ENCODE data around the gene HECTD1.

- no peak; the same call in none of the 2 replicates for TF ChIP-seq EP300 (IDR thresholded peaks at IDR 0.05; ENCODE audit: borderline replicate concordance)
- TF ChIP-seq TAF1 (IDR thresholded peaks at IDR 0.05; ENCODE audit: low read depth): no peak; the same call in 1 of the 2 replicates
- TF ChIP-seq YY1 (IDR thresholded peaks at IDR 0.05; ENCODE audit: low read depth): peak; percentile 51; the same call in 1 of the 2 replicates
- peak; percentile 93 for TF ChIP-seq MAX (IDR thresholded peaks at IDR 0.05)
- no peak for TF ChIP-seq CREB1 (IDR thresholded peaks at IDR 0.05; ENCODE audit: low read depth)
- peak; percentile 18; the same call in 1 of the 2 replicates for TF ChIP-seq TEAD4 (IDR thresholded peaks at IDR 0.05)
- peak; percentile 75; the same call in 1 of the 2 replicates for TF ChIP-seq ZBTB7A (IDR thresholded peaks at IDR 0.05; ENCODE audit: low read depth)
- TF ChIP-seq RAD21 (IDR thresholded peaks at IDR 0.05; ENCODE audit: low read depth): peak; percentile 30; the same call in 1 of the 2 replicates
These were observed at the start of gene HECTD1 for GRCh38 chr14:31207755-31208545.
